Adrenal gland (tissue), 5 donors: Measurements from ENCODE around the gene SNRPF.

ENCODE experiments used
- POLR2A ChIP-seq, 2 donors: fragments of 450-650 bp; IDR thresholded peaks; one replicate each; pipeline ENCODE4 v1.6.1; 2017; ENCODE audit warnings: antibody characterized with exemption in 2 of 2, mild to moderate bottlenecking in 2 of 2, moderate library complexity in 1 of 2
- TF ChIP-seq, protein P1 (sequence below), 6 experiments: fragments of 450-650 bp in 4 of 6; fragments of 200-600 bp in 2 of 6; sonication (generic) in 1 of 6; IDR thresholded peaks; 1 replicate in 5 of 6; 2 replicates in 1 of 6; pipeline versions ENCODE4 v1.5.1 to v1.8.0; 2016 to 2021; ENCODE audit warnings: antibody characterized with exemption in 6 of 6, mild to moderate bottlenecking in 2 of 6, moderate library complexity in 1 of 6
- donor health status: DM: no; HTN: no; CAD: no.

DNA sequence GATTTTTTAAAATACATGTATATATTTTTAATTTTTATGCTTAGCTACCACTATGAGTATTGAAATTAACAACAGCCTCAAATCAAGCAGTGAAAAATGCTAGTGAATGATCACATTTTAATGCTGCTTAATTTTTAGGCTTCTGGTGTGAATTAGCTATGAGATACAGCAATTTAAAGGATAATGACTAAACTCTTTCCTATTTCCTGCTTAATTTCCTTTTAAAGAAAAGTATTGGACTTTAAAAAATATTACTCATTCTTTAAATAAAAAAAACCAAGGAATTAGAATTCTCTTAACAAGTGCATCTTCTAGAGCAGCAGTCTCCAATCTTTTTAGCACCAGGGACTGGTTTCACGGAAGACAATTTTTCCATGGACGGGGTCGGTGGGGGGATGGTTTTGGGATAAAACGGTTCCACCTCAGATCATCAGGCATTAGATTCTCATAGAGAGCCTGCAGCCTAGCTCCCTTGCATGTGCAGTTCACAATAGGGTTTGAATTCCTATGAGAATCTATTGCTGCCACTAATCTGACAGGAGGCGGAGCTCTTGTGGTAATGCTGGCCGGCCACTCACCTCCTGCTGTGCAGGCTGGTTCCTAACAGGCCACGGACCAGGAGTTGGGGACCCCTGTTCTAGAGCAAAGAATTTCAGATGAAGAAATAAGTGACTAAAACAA, 49.6 kb upstream of the SNRPF start:
- TF ChIP-seq, protein P1, sequence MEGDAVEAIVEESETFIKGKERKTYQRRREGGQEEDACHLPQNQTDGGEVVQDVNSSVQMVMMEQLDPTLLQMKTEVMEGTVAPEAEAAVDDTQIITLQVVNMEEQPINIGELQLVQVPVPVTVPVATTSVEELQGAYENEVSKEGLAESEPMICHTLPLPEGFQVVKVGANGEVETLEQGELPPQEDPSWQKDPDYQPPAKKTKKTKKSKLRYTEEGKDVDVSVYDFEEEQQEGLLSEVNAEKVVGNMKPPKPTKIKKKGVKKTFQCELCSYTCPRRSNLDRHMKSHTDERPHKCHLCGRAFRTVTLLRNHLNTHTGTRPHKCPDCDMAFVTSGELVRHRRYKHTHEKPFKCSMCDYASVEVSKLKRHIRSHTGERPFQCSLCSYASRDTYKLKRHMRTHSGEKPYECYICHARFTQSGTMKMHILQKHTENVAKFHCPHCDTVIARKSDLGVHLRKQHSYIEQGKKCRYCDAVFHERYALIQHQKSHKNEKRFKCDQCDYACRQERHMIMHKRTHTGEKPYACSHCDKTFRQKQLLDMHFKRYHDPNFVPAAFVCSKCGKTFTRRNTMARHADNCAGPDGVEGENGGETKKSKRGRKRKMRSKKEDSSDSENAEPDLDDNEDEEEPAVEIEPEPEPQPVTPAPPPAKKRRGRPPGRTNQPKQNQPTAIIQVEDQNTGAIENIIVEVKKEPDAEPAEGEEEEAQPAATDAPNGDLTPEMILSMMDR (IDR thresholded peaks at IDR 0.05): no peak
- no peak for TF ChIP-seq POLR2A (IDR thresholded peaks at IDR 0.05)
